Liver (tissue), 9 donors: ENCODE data around the gene HRH3. TPM values are rescaled to one million over a fixed set of nuclear protein-coding genes. Genes with fewer than 3 reads are reported as not detected.
A peak's percentile ranks its signal among the peaks of the same experiment; 100 is the strongest.

Experiments
- DNase-seq: peaks from one replicate; pipeline ENCODE4 v3.0.0-alpha.2; 2017; ENCODE audit warnings: low spot score
- H3K27ac ChIP-seq, 2 donors: one replicate each; pipeline ENCODE4 v1.7.0; 2013; ENCODE audit warnings: inconsistent platforms in 2 of 2, low read length in 2 of 2, control low read depth in 1 of 2, low read depth in 1 of 2, mild to moderate bottlenecking in 1 of 2
- H3K27me3 ChIP-seq, 4 donors: one replicate each; pipeline versions ENCODE4 v1.6.1 to v1.7.0; 2013; ENCODE audit warnings: low read length in 3 of 4, inconsistent platforms in 1 of 4, mild to moderate bottlenecking in 1 of 4, moderate library complexity in 1 of 4; ENCODE audit not compliant: control insufficient read depth in 4 of 4, insufficient read depth in 4 of 4
- H3K36me3 ChIP-seq, 4 donors: one replicate each; pipeline versions ENCODE4 v1.6.1 to v1.7.0; 2013; ENCODE audit warnings: low read length in 3 of 4, mild to moderate bottlenecking in 3 of 4, low read depth in 1 of 4, moderate library complexity in 1 of 4; ENCODE audit not compliant: control insufficient read depth in 4 of 4, insufficient read depth in 3 of 4
- H3K4me1 ChIP-seq, 4 donors: one replicate each; pipeline versions ENCODE4 v1.6.1 to v1.7.0; 2013; ENCODE audit warnings: low read length in 3 of 4, mild to moderate bottlenecking in 3 of 4, moderate library complexity in 1 of 4; ENCODE audit not compliant: control insufficient read depth in 4 of 4, insufficient read depth in 4 of 4
- H3K4me3 ChIP-seq, 3 donors: one replicate each; pipeline versions ENCODE4 v1.6.1 to v1.7.0; 2013; ENCODE audit warnings: low read length in 3 of 3, control low read depth in 1 of 3, low read depth in 1 of 3, mild to moderate bottlenecking in 1 of 3
- H3K9ac ChIP-seq, 2 donors: one replicate each; pipeline ENCODE4 v1.7.0; 2013; ENCODE audit warnings: low read length in 2 of 2, mild to moderate bottlenecking in 2 of 2, moderate library complexity in 2 of 2, control low read depth in 1 of 2, low read depth in 1 of 2
- H3K9me3 ChIP-seq, 4 donors: one replicate each; pipeline versions ENCODE4 v1.6.1 to v1.7.0; 2013; ENCODE audit warnings: low read length in 3 of 4; ENCODE audit not compliant: control insufficient read depth in 4 of 4
- ATF3 ChIP-seq: IDR thresholded peaks from 2 replicates; pipeline ENCODE4 v1.6.1; 2016; ENCODE audit warnings: antibody characterized with exemption
- CTCF ChIP-seq: fragments of 150-350 bp; IDR thresholded peaks from 2 replicates; pipeline ENCODE4 v1.5.1; 2017; ENCODE audit warnings: improper control_type of control experiment, low read depth, low read length; ENCODE audit not compliant: missing input control
- EGR1 ChIP-seq, 2 donors: IDR thresholded peaks; 2 replicates each; pipeline ENCODE4 v1.6.1; 2016 to 2018; ENCODE audit warnings: antibody characterized with exemption in 2 of 2, low read depth in 2 of 2
- FOXA1 ChIP-seq: IDR thresholded peaks from 2 replicates; pipeline ENCODE4 v1.6.1; 2016; ENCODE audit warnings: antibody characterized with exemption
- FOXA2 ChIP-seq: IDR thresholded peaks from 2 replicates; pipeline ENCODE4 v1.6.1; 2016; ENCODE audit warnings: antibody characterized with exemption
- GABPA ChIP-seq, 2 donors: IDR thresholded peaks in 1 of 2; conservative IDR thresholded peaks in 1 of 2; 2 replicates each; pipeline ENCODE4 v1.6.1; 2016; ENCODE audit warnings: antibody characterized with exemption in 2 of 2, mild to moderate bottlenecking in 1 of 2, moderate library complexity in 1 of 2
- HNF4A ChIP-seq, 2 donors: conservative IDR thresholded peaks; 2 replicates each; pipeline ENCODE4 v1.6.1; 2016; ENCODE audit warnings: antibody characterized with exemption in 2 of 2, mild to moderate bottlenecking in 2 of 2
- HNF4G ChIP-seq: IDR thresholded peaks from 2 replicates; pipeline ENCODE4 v1.6.1; 2016; ENCODE audit warnings: antibody characterized with exemption
- RAD21 ChIP-seq, 2 donors: IDR thresholded peaks; 2 replicates each; pipeline ENCODE4 v1.6.1; 2016; ENCODE audit warnings: antibody characterized with exemption in 2 of 2, mild to moderate bottlenecking in 2 of 2
- REST ChIP-seq: IDR thresholded peaks from 2 replicates; pipeline ENCODE4 v1.6.1; 2016; ENCODE audit warnings: antibody characterized with exemption, mild to moderate bottlenecking
- RXRA ChIP-seq, 2 donors: IDR thresholded peaks; 2 replicates each; pipeline ENCODE4 v1.6.1; 2017 to 2018; ENCODE audit warnings: antibody characterized with exemption in 2 of 2, mild to moderate bottlenecking in 1 of 2
- SP1 ChIP-seq: IDR thresholded peaks from 2 replicates; pipeline ENCODE4 v1.6.1; 2018; ENCODE audit warnings: antibody characterized with exemption, mild to moderate bottlenecking
- TAF1 ChIP-seq: conservative IDR thresholded peaks from 2 replicates; pipeline ENCODE4 v1.6.1; 2016; ENCODE audit warnings: antibody characterized with exemption, mild to moderate bottlenecking
- ZBTB33 ChIP-seq: IDR thresholded peaks from 2 replicates; pipeline ENCODE4 v1.6.1; 2016; ENCODE audit warnings: antibody characterized with exemption
- WGBS: extraction: QIAGEN DNeasy Blood & Tissue Kit; methylation state at CpG from one replicate; pipeline ENCODE4 v1.1.7; 2013; 5-methylcytosine and 5-hydroxymethylcytosine counted together
- polyA plus RNA-seq, 2 donors: library from polyadenylated mRNA; stranded (reverse) in 1 of 2; unstranded in 1 of 2; fragments of 200-250 nt in 1 of 2; fragments of >200 nt in 1 of 2; fragmentation: Nextera tagmentation in 1 of 2; extraction: Ambion mirVana in 1 of 2; gene quantifications; one replicate each; pipeline versions ENCODE4 v1.2.1 to v1.2.3, GENCODE V29; 2013 to 2015
- total RNA-seq, 2 donors: library from RNA; depleted of rRNA; stranded (reverse); fragments of >200 nt; gene quantifications; one replicate each; pipeline ENCODE4 v1.2.3, GENCODE V29; 2014
- donor health status: healthy.
- donor health status: healthy.
- donor health status: healthy.
- donor health status: healthy.
- donor health status: healthy.

HRH3 gene
- total and polyA plus RNA-seq, 4 donors, result not detected

- Histone ChIP-seq H3K4me3 (peak within 1 kb of the TSS; percentile 53 to 94 (median 91)), H3K9ac (peak within 1 kb of the TSS; percentile 62 to 73), H3K4me1 (peaks cover 12 to 23% (median 13%) of the 10 kb centered on the region in 4 donors), H3K27ac (peak within 1 kb of the TSS; percentile 51 to 62), H3K36me3 (peaks cover 0 to 3% (median 0%) of the 10 kb centered on the region in 4 donors), H3K9me3 (no peaks in the 10 kb centered on the region), H3K27me3 (no peaks in the 10 kb centered on the region)
- peak; percentile 100 for DNase-seq
- TF ChIP-seq REST, result no peak
- TF ChIP-seq RXRA (IDR thresholded peaks at IDR 0.05), result peak in 1 of 2 donors; percentile 64
- TF ChIP-seq CTCF, result peak; percentile 3
- no peak for TF ChIP-seq FOXA1
- TF ChIP-seq GABPA (IDR thresholded peaks at IDR 0.05 in 1 of 2, conservative IDR thresholded peaks at IDR 0.05 in 1 of 2), result peak in 1 of 2 donors; percentile 81
- peak; percentile 88 for TF ChIP-seq SP1
- no peak for TF ChIP-seq RAD21 (IDR thresholded peaks at IDR 0.05)
- peak; percentile 57 to 70 for TF ChIP-seq EGR1 (IDR thresholded peaks at IDR 0.05; ENCODE audit: low read depth in 2 of 2)
- 3% methylated on average over 55 of the region's 55 CpGs for WGBS
Measured at GRCh38 chr20:62237801-62238568, 17.9 kb upstream of the HRH3 start, which contains the start of gene OSBPL2. OSBPL2 (plus strand) TSS chr20:62238521; CDS start chr20:62256185, 17,664 bp downstream.

GRCh38 chr20:62237514-62237800 is 17.4 kb upstream of the HRH3 start:
- TF ChIP-seq HNF4G, result no peak
- no peak for TF ChIP-seq RAD21 (IDR thresholded peaks at IDR 0.05)
- no peak for TF ChIP-seq ZBTB33
- TF ChIP-seq ATF3, result no peak
- TF ChIP-seq FOXA2, result no peak
- TF ChIP-seq HNF4A (conservative IDR thresholded peaks at IDR 0.05), result peak in 1 of 2 donors; percentile 27
- no peak for TF ChIP-seq TAF1
- no peaks in the 10 kb centered on the region for H3K27me3 ChIP-seq
- H3K4me1 ChIP-seq, result peaks cover 10 to 23% (median 12%) of the 10 kb centered on the region in 4 donors
- peak overlapping the region in 1 of 2 donors; percentile 16 for H3K27ac ChIP-seq
- no peaks in the 10 kb centered on the region for H3K36me3 ChIP-seq
- no peaks in the 10 kb centered on the region for H3K9me3 ChIP-seq
- H3K4me3 ChIP-seq, result peak overlapping the region in 1 of 3 donors; percentile 4
- H3K9ac ChIP-seq, result no peak overlapping the region
- no peak for DNase-seq
- WGBS, result 31% methylated on average over 1 of the region's 1 CpG
